Activated effector memory CD4-positive, alpha-beta T cell treated with Interleukin-2 at 50 U/mL for 16 hours (primary cell): ENCODE results near the gene RNF150.

Source experiments
- DNase-seq: peaks from one replicate; pipeline ENCODE4 v3.0.0-alpha.2; 2020

The RNF150 gene

DNA sequence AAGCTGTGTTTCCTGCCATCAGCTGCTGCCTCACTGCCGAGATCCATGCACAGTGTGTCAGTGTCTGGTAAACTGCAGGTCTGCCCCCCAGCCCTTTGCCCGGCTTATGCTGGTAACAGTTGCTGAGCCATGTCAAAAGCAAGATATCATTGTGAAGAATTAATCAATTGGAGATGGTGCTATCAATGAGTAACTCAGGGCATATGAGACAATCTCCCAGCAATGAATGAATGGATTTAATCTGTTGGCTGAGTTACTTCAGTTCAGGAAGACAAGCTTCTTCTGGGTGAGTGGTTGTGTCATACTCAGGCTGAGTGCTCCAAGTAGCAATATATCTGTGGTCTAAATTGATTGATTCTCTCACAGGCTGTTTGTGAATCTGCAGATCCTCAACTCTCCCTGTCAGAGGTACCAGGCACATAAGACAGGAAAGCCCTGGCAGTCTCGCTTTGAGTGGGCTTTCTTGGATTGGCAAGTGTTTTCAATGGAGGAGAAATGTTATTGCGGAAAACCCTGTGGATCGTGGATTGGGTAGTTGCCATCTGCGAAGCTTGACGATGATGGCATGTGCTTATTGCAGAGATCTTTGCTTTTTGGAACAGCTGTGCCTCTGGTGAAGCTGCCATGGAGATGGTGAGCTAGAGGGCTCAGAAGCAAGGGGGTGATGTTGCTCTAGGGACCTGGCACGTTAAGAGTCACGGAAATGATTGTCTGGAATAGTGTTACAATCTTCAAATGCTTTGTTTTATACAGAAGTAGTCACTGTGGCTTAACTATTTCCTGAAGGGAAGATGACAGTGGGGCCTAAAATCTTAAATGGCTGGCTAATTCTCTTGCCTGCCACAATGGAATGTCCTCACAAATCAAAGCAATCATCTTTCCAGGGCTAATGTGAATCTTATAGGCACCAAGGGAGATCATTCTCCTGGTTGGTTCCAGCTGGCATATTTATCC, 229.5 kb downstream of the RNF150 start:
- no peak for DNase-seq

DNA sequence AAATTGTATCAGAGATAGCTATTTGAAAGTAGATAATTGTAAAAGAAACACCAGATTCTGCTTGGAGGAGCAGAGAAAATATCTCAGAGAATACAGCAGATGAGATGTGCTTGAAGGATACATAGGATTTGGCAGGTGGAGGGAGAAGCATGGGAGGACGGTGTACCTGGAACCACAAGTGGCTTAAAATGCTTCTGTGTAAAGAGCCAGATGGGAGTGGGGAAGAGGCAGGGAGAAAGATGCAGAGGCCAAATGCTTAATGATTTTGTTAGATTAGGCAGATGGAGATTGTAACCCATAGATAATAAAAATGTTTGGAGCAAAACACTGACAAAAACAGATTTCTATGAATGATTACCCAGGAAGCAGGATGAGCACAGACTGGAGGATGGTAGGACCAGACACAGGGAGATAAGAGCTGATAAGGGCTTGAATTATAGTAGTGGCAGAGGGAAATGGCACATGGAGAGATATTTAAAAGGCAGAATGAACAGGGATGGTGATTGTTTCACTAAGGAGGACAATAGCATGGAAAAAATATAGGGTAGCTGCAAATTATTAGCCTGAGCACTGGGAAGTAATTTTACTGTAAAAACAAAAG, 231.4 kb downstream of the RNF150 start:
- DNase-seq: no peak

DNA sequence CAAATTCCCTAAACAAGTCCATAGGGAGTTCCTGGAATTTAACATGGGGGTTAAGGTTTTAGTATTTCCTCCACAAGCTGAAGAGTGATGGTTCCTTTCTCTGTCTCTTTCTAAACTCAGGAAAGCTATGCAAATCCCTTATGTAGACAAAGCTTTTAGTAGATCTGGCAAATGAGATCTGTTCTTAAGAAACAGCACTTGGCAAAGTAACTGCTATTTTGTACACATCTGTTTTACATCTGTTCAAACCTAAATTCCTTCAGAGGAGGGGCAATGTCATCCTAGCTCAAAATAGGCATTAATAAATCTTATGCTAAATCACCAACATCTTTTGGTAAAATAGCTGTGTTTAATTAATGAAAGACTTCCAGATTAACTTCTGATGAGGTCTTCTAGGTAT, 239.3 kb downstream of the RNF150 start:
- no peak for DNase-seq

DNA sequence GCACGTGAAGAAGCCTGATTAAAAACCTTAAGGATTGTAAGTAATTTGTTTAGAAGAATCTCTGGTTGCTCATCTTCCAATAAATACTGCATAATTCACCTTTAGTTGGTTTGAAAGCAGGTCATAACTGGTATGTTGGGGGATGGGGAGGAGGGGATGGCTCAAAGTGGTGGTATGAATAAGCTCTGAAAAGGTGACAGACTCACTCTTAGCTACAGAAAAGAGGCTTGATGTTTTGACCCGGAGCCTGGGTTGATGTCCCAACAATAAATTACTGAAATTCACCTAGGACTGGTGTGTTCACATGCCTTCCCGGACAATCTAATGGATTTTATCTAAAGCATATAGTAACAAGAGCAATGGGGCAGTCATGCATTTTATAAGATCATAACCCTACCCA, 245.2 kb downstream of the RNF150 start:
- DNase-seq: no peak

DNA sequence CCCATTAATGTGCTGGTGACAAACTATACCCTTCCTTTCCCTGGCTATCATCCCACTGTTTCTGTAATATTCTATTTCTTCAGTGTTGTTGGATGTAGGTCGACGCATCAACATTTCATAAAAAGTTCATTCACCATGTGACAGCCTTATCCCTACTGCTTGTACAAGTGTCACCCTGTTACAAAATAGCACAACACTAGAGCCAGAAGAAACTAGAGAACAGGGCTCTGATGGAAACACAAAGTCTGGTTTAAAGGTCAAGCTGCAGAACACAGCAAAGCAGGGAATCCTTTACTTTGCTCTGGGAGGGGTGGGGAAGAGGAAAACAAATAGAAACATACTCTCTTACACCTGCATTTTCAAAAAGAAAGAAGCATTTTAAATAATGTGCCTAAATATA, 245.8 kb downstream of the RNF150 start:
- DNase-seq: no peak

DNA sequence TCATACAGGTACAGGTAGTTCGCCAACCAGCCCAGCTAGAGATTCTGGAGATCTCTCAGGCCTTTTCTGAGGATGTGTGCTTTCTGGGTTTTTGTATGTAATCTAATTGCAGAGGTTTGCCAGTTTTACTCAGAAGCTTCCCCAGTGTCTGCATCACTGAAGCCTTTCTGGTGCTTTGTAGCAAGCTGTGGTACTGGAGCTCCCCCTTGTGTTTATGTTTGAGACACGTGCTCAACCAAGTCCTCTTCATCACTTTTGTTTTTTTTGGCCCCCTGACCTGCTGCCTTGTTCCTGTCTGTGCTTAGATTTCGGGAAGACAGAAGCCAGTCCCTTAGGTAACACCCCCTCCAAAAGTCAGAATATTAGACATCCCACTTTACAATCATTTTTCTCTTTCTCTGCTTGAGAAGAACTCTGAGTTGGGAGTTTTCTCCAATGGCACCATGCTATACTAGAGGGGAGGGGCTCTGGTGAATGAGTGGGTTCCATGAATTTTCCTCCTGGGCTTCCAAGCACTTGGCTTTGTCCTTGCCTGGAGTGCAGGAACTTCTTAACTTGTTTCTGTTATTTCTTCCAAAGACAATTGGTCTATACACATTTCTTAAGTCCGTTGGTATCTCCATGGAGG, 248.7 kb downstream of the RNF150 start:
- DNase-seq: no peak

DNA sequence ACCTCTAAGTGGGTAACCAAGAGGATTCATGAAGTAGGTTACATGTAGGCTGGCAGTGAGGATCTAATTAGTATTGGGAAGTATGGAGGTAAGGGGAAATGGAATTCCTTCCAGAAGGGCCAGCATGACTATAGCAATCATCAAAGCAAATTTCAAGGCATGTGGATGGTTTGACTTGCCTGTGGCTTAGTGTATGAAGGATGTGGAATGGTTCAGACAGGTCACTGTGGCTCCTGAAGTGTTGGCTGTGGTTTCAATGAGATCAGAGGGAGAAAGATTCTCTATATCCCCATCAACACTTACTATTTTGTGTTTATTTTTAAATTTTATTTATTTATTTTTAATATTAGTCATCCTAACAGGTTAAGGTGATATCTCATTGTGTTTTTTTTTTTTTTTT, 255.5 kb downstream of the RNF150 start:
- DNase-seq: no peak

DNA sequence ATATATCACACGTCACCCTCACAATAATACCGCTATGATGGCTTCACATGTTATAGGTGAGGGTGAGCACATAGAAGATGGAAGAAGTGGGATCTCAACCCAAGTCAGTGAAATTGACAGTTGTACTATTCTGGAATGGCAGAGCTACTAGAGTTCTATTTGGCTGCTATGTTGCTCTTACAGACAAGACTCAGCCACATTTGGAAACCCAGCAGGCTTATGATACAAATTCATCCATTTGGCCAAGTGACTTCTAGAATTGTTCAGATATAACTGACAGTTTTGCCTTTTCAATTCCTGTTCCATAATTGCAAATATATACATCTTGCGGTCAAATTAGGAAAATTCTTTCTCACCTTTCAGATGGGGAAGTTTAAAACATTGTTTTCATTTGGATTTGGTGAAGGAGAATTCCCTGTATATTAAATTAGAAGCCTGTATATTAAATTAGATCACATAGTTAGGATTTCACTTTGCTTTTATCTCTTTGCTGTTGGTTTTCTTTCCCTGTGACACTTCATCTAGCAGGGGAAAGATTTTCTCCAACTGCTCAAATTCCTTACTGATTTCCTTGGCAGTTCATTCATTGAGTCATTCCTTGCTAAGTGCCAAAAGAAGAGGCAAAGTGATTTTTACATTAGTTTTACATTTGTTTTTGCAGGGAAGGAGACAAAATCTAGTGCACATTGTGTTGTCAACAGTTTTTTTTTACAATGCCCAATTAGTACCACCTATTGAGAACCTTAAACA, 256.5 kb downstream of the RNF150 start:
- DNase-seq: no peak

DNA sequence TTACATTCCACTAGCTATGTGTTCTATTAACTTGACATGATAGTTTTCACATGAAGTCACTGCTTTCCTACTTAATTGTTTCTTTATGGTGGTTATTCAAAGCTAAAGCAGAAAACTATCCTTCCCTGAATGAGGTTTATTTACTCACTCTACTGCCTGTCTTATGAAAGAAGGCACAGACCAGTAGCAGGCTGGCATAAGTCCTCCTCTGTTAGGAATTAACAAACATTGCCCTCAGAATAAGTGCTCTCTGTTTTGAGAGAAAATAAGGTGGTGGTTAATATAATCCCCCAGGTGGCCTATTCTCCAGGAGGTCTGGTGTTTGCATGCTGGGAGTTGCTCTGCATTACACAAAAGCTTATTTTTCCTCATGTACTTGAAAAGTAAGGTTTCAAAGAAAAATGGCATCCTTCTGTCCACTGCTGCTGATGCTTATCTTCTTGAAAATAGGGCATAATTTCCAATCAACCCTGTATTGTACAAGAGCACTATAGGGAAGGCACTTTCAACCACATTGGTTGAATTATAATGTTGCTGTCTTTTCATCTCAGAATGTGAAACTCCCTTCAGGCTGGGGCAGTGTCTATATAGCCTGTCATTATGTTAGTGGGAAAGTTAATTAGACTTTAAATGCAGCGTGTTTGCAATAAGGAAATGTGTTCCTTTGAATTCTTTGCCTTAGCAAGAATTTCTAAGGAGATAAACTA, 257.4 kb downstream of the RNF150 start:
- DNase-seq: no peak

DNA sequence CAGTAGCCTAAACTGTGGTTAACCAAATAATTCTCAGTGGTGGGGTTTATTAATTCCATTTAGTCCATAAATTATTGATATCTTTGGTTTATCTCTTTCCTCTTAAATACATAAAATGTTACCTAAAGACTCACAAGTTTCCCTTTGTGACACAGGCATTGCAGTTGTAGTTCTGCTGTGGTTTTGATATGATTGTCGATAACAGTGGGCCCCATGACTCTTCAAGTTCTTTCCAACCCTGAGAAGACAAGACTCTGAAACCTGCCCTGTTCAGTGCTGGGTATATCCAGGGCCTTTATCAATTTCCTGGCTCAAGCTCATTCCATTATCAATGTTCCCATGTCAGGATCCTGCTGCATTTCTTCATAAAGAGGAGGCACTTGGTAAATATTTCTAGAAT, 259.2 kb downstream of the RNF150 start:
- no peak for DNase-seq

DNA sequence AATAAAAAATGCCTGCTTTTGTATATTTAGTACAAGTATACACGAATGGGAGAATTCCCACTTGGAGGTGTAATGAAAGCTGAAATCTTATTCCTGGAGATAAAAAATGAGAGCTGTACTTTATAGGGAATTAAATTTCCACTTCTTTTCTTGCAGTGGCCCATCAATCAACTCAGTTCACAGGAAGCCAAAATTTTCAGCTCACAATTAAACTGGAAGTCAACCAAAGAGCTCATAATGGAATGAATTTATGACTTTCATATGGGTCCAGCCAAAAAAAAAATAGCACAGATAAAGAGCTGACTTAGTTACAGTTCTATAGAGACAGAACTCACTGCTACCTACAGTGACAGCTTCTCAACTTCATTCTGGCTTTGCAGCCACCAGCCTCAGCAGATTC, 261.9 kb downstream of the RNF150 start:
- DNase-seq: no peak

DNA sequence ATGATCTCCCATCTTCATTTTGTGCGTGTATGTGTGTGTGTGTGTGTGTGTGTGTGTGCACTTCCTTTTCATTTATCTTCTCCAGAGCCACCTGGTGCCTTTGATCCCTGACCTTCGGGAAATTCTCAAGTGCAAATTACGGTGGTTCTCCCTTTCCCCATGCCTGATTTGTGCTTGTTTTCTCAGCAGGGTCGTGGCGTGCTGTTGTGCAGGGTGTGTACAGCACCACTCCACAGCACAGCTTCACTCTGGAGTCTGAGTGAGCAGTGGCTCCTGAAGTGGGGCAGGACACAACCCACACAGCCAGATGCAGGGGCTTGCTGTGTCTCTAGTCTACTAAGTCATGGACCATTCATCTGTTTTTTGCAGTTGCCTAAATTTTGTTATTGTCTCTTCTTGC, 262.8 kb downstream of the RNF150 start:
- DNase-seq: no peak

DNA sequence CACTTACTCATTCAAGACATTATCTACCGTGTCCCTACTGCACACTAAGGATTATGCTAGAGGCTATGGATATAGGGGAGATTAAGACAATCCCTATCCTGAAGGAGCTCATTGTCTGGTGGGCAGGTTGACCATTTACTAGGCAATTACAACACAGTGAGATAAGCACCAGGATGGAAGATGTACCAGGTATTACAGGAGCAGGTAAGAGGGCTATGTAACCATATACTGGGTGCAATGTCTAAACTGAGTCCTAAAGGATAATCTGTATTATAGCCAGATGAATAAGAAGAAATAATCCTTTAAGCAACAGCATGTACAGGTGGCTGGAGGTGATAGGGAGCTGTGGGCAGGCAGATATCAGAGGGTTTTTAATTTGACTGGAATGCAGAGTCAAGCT, 263.8 kb downstream of the RNF150 start:
- DNase-seq: no peak

DNA sequence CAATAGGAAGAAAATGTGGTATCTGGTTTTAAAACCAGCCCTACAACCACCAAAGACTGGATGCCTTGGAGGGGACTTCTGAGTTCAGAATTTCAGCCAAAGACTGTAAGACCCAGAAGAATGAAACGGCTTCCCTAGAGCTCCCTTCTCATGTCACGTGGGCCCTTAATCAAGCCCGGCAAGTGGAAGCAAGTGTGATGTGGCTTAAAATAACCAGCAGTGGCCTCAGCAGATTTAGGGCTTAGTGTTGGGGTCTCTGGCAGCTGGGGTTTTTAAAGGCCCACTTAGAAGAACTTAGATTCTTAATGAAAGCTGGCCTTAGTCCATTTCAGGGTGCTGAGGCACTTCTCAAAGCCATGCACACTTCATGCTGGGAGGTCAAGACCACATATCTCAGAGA, 265.9 kb downstream of the RNF150 start:
- no peak for DNase-seq

DNA sequence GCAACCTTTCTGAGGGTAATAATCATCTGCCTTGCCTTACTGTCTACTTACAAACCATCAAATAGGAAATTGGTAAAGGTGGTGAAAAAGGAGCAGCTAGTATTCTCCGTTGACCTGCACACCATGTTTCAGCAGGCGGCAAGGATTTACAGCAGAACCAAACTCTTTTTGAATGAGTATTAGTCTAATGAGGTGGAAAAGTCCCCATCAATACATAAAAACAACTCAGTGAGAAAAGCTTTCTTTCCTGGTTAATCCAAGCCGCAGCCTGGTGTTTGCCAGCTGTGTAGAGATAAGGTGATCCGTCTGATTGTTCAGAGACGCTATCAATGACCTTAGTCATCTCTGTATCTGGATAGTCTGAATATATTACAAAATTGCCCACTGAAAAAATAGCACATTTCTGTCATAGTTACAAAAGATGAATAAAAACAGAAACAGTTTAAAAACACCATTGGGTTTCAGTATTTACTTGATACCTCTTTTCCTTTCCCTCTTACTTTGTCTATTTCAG, 266.7 kb downstream of the RNF150 start:
- no peak for DNase-seq

DNA sequence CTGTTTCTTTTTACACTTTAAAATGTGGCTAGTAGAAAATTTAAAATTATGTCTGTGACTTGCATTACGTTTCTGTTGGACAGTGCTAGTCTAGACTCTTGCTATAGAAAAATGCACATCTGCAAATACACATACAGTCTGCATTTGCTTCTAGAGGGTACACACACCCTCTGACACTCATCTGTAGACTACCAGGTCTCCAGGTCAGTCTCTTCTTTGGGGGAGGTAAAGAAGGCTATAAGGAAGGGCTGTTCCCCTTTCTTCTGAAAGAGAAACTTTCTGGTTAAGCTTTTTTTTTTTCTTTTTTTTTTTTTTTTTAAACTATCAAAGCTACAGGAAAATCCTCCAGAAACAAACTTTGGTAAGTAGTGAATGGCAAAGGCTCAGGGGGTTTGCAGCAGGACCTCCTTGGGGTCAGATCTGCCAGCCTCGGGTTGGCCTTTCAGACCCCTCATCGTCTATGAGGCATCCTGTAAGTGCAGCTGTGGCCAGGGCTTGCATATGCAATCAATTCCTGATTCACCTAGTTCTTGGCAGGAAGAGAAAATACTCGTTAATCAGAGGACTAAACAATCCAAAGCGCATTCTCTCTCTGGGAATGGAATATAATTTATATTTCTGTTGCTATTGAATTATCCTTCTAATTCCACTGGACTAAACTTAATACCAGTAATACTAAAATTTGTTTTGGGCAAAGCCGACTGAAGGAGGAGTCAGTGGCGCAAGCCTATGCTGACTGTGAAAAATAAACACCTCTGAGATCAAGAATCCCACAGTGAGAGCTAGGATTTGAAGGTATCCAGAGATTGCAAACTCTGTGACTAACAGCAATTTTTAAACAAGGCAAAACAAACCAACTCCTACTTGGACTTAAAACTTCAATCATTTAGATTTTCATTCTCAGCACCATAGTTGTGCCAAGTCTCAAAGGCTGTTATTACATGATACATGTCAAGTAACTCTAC, 267.7 kb downstream of the RNF150 start:
- no peak for DNase-seq

DNA sequence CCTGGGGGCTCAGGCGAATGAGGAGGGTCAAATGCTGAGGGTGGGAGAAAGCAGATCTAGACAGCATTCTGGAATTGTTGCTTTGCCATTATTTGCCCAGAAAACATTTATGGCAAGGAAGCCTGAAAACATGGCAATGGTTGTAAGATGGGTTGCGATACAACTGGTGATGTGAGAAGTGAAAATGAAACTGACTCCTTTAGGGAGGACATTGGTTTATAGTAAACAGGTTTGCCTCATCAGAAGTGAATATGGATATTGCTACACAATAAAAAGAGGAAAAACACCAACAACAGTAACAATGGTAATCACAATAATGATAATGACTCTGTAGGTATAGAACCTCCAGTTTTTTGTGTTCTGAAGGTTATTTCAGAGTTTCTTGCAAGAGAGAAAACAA, 270.1 kb downstream of the RNF150 start:
- DNase-seq: no peak

DNA sequence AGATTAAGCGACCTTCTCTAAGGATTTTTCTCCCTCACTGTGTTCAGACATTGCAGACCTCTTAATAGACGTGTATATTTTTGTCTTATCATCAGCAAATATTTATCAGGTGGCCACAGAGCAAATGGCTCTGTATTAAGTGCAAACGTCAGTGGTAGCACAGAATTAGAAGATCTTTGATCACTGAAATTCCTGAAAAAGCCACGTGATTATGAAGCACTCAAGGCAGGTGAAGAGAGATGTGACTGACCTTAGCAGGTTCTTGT, 271.2 kb downstream of the RNF150 start:
- DNase-seq: no peak

DNA sequence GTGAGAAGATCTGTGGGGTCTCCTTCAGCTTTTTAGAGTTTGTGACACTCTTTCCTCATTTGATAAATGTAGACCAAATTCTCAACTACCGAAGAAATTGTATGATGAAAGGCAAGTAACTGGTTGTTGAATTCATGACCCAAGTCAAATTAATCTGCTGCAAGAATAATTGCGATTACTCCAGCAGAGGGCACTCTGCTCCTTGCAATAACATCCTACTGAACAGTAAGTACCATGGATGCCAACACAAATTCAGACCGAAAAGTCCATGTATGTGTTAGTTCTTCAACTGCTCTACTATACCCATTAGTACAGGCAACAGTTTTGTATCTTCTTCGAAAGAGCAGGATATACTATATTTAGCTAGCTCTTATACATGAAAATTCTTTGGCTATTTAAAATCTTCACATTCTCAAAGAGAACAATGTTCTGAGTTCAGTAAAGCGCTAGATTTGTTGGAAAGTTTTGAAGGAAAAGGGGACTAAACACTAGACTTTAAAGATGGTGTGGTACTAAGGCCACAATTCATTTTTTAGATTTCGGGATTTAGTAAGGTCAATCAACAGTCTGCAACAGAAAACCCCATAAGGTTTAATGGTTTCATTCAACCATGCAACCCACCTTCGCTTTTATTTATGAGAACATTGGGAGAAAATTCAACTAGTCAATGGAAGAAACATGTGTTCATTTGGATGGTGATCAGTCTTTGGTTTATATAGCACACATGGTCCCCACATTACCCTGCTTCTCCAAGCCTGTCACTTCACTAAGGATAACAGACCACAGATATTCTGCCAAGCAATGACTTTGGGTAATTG, 271.7 kb downstream of the RNF150 start:
- DNase-seq: no peak

DNA sequence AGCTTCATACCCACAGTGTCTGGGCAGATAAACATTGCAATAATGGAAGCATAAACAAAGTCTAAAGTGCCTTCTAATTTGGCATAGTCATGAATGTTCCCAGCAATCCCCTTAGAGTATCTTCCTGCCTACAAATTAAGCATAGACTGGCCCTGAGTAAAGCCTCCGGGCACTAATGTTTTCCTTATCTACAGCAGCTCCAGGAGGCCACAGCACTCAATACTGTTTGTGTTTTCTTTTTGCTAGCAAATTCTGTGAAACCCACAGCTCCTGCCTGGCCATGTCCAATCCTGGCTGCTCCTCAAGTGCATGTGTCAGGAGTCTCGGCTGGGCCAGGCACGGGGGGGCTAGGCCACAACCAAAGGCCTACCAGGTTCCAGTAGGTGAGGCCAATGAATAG, 274.4 kb downstream of the RNF150 start:
- no peak for DNase-seq

DNA sequence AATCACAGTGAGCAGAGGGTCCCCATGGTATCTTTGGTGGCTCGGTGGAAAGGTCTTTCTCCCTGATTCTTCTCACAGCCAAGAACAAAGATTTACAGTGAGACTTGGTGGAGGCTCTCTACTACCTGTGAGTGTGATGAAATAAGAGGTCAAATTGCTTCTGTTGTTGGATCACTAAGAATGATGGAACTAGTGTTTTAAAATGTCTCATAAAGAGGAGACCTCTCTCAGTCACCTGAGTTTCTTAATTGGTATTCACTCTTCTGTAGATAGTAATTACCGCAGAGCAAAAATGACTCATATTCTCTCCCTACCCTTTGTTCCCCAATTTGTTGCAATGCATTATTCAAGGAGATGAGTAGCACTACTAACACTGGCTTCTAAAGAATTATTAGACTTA, 276.2 kb downstream of the RNF150 start:
- DNase-seq: no peak
